Omental fat pad (tissue), 4 donors: ENCODE results near the gene TMEM123. TPM values are rescaled to one million over a fixed set of nuclear protein-coding genes. Genes with fewer than 3 reads are reported as not detected.
"Not testable (repeated sequence)": the region's sequence is repeated elsewhere in the genome, so short reads cannot be mapped to it uniquely, and the experiment has no call there.

Experiments
- ATAC-seq: fragments of 150-250 bp; one replicate; pipeline ENCODE4 v1.9.1; 2016; ENCODE audit warnings: mild to moderate bottlenecking, moderate library complexity; ENCODE audit not compliant: low FRiP score
- DNase-seq: peaks from one replicate; pipeline ENCODE4 v3.0.0-alpha.2; 2019; ENCODE audit warnings: low spot score
- CTCF ChIP-seq, 3 donors: fragments of 450-650 bp; IDR thresholded peaks; one replicate each; pipeline ENCODE4 v1.5.1; 2016 to 2017; ENCODE audit warnings: antibody characterized with exemption in 3 of 3, mild to moderate bottlenecking in 3 of 3, moderate library complexity in 2 of 3
- total RNA-seq, 4 donors: library from RNA; depleted of rRNA; stranded (reverse); fragments of >200 nt; gene quantifications; one replicate each; pipeline ENCODE4 v1.1.0, GENCODE V29; 2016

The TMEM123 gene
- total RNA-seq, 4 donors from 2014 or later: 81.8 to 109 (median 98.8) TPM

GRCh38 chr11:102451041-102451680 is 1.4 kb downstream of the TMEM123 start:
- no peak for TF ChIP-seq CTCF (IDR thresholded peaks at IDR 0.05)
- ATAC-seq: peak; percentile 9
- DNase-seq: no peak

- TF ChIP-seq CTCF (IDR thresholded peaks at IDR 0.05): no peak
- ATAC-seq: no peak
- DNase-seq: no peak
Measured at GRCh38 chr11:102449651-102450570, 2.7 kb downstream of the TMEM123 start.

GRCh38 chr11:102448869-102449224 is 3.7 kb downstream of the TMEM123 start:
- no peak for TF ChIP-seq CTCF (IDR thresholded peaks at IDR 0.05)
- DNase-seq (no peak), ATAC-seq (no peak)

GRCh38 chr11:102447941-102448868 is 4.4 kb downstream of the TMEM123 start:
- DNase-seq (no peak), ATAC-seq (no peak)
- TF ChIP-seq CTCF (IDR thresholded peaks at IDR 0.05): no peak

GRCh38 chr11:102447193-102447592 is 5.4 kb downstream of the TMEM123 start:
- ATAC-seq (no peak), DNase-seq (no peak)
- TF ChIP-seq CTCF (IDR thresholded peaks at IDR 0.05): no peak

GRCh38 chr11:102446606-102447005 is 6.0 kb downstream of the TMEM123 start:
- TF ChIP-seq CTCF (IDR thresholded peaks at IDR 0.05): no peak
- DNase-seq (no peak), ATAC-seq (no peak)

- DNase-seq, ATAC-seq: not testable (repeated sequence)
Measured at GRCh38 chr11:102444693-102445092, 7.9 kb downstream of the TMEM123 start.

GRCh38 chr11:102444142-102444541 is 8.4 kb downstream of the TMEM123 start:
- DNase-seq, ATAC-seq: not testable (repeated sequence)

GRCh38 chr11:102439063-102439363 is 13.6 kb downstream of the TMEM123 start:
- not testable (repeated sequence) for DNase-seq, ATAC-seq
